Lung (tissue), 16 donors: ENCODE data around the gene TTLL3. TPM values are rescaled to one million over a fixed set of nuclear protein-coding genes. Genes with fewer than 3 reads are reported as not detected.

Experiments used
- ATAC-seq: fragments of 200-7000 bp; cut with Tn5 transposase; one replicate; pipeline ENCODE4 v1.9.1; 2020; ENCODE audit warnings: moderate number of reproducible peaks; ENCODE audit not compliant: insufficient read depth, low FRiP score
- DNase-seq, 3 donors: peaks; one replicate each; pipeline ENCODE4 v3.0.0-alpha.2; 2013 to 2017
- H3K27ac ChIP-seq, 2 donors: one replicate each; pipeline ENCODE4 v1.5.1; 2013; ENCODE audit warnings: mild to moderate bottlenecking in 2 of 2, moderate library complexity in 2 of 2, control low read depth in 1 of 2, inconsistent platforms in 1 of 2, low read depth in 1 of 2, low read length in 1 of 2
- H3K27me3 ChIP-seq, 3 donors: one replicate each; pipeline ENCODE4 v1.5.1; 2013; ENCODE audit warnings: low read length in 2 of 3; ENCODE audit not compliant: control insufficient read depth in 3 of 3, insufficient read depth in 3 of 3
- H3K36me3 ChIP-seq, 4 donors: one replicate each; pipeline ENCODE4 v1.5.1; 2013; ENCODE audit warnings: low read length in 4 of 4, mild to moderate bottlenecking in 1 of 4, moderate library complexity in 1 of 4; ENCODE audit not compliant: control insufficient read depth in 4 of 4, insufficient read depth in 4 of 4
- H3K4me1 ChIP-seq, 5 donors: one replicate each; pipeline ENCODE4 v1.5.1; 2013; ENCODE audit warnings: low read length in 5 of 5, mild to moderate bottlenecking in 2 of 5, moderate library complexity in 1 of 5; ENCODE audit not compliant: control insufficient read depth in 5 of 5, insufficient read depth in 5 of 5
- H3K4me3 ChIP-seq: one replicate; pipeline ENCODE4 v1.5.1; 2013; ENCODE audit warnings: mild to moderate bottlenecking, control low read depth, moderate library complexity
- H3K9ac ChIP-seq, 2 donors: one replicate each; pipeline ENCODE4 v1.5.1; 2013; ENCODE audit warnings: low read length in 2 of 2, control low read depth in 1 of 2; ENCODE audit not compliant: insufficient read depth in 1 of 2
- H3K9me3 ChIP-seq, 4 donors: one replicate each; pipeline ENCODE4 v1.5.1; 2013; ENCODE audit warnings: low read length in 3 of 4, mild to moderate bottlenecking in 1 of 4, moderate library complexity in 1 of 4; ENCODE audit not compliant: control insufficient read depth in 4 of 4, insufficient read depth in 3 of 4
- CTCF ChIP-seq: IDR thresholded peaks from 2 replicates; pipeline ENCODE4 v1.5.1; 2012; ENCODE audit warnings: mild to moderate bottlenecking; ENCODE audit errors: control extremely low read depth, extremely low read depth
- whole genome bisulfite sequencing, 2 donors: extraction: QIAGEN DNeasy Blood & Tissue Kit; methylation state at CpG; one replicate each; pipeline ENCODE4 v1.1.7; 2013; 5-methylcytosine and 5-hydroxymethylcytosine counted together
- long read RNA-seq, 5 donors: transcript quantifications; one replicate each; lab custom pipeline, GENCODE V29; 2026
- polyA plus RNA-seq, 2 donors: library from polyadenylated mRNA; stranded (reverse); fragments of 200-250 nt; gene quantifications; one replicate each; pipeline ENCODE4 v1.2.1, GENCODE V29; 2013
- total RNA-seq, 2 donors: library from RNA; depleted of rRNA in 1 of 2; stranded (reverse); fragments of >200 nt in 1 of 2; gene quantifications; one replicate each; pipeline ENCODE4 v1.2.1, GENCODE V29; 2014 to 2021
- donor health status: control.
- donor health status: control.
- donor health status: Bipolar disorder and iron deficiency.
- donor health status: healthy.
- donor health status: DM: yes; HTN: yes; CAD: no.

TTLL3 gene, protein sequence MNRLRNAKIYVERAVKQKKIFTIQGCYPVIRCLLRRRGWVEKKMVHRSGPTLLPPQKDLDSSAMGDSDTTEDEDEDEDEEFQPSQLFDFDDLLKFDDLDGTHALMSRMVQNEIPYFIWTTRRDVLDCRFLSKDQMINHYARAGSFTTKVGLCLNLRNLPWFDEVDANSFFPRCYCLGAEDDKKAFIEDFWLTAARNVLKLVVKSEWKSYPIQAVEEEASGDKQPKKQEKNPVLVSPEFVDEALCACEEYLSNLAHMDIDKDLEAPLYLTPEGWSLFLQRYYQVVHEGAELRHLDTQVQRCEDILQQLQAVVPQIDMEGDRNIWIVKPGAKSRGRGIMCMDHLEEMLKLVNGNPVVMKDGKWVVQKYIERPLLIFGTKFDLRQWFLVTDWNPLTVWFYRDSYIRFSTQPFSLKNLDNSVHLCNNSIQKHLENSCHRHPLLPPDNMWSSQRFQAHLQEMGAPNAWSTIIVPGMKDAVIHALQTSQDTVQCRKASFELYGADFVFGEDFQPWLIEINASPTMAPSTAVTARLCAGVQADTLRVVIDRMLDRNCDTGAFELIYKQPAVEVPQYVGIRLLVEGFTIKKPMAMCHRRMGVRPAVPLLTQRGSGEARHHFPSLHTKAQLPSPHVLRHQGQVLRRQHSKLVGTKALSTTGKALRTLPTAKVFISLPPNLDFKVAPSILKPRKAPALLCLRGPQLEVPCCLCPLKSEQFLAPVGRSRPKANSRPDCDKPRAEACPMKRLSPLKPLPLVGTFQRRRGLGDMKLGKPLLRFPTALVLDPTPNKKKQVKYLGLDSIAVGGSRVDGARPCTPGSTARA
- total RNA-seq: 10 to 100 TPM; 40.7 to 82.3 TPM
- polyA plus RNA-seq: 10 to 100 TPM; 28.4 to 34.2 TPM
- long read RNA-seq, donor 1, full-length matches to known transcripts: 9 of 38 reads
- long read RNA-seq, donor 1, partial matches to known transcripts: 16 of 38 reads
- long read RNA-seq, donor 1, other reads (novel, unspliced or antisense): 13 of 38 reads
- long read RNA-seq, donor 2, full-length matches to known transcripts: 9 of 9 reads
- long read RNA-seq, donor 2, partial matches to known transcripts: 0 of 9 reads
- long read RNA-seq, donor 2, other reads (novel, unspliced or antisense): 0 of 9 reads
- long read RNA-seq, donor 3, full-length matches to known transcripts: 8 of 30 reads
- long read RNA-seq, donor 3, partial matches to known transcripts: 14 of 30 reads
- long read RNA-seq, donor 3, other reads (novel, unspliced or antisense): 8 of 30 reads
- long read RNA-seq, donor 4, partial matches to known transcripts: 5 of 7 reads
- long read RNA-seq, donor 4, other reads (novel, unspliced or antisense): 0 of 7 reads
- long read RNA-seq, donor 5, full-length matches to known transcripts: 7 of 13 reads
- long read RNA-seq, donor 5, partial matches to known transcripts: 6 of 13 reads
- long read RNA-seq, donor 5, other reads (novel, unspliced or antisense): 0 of 13 reads

DNA sequence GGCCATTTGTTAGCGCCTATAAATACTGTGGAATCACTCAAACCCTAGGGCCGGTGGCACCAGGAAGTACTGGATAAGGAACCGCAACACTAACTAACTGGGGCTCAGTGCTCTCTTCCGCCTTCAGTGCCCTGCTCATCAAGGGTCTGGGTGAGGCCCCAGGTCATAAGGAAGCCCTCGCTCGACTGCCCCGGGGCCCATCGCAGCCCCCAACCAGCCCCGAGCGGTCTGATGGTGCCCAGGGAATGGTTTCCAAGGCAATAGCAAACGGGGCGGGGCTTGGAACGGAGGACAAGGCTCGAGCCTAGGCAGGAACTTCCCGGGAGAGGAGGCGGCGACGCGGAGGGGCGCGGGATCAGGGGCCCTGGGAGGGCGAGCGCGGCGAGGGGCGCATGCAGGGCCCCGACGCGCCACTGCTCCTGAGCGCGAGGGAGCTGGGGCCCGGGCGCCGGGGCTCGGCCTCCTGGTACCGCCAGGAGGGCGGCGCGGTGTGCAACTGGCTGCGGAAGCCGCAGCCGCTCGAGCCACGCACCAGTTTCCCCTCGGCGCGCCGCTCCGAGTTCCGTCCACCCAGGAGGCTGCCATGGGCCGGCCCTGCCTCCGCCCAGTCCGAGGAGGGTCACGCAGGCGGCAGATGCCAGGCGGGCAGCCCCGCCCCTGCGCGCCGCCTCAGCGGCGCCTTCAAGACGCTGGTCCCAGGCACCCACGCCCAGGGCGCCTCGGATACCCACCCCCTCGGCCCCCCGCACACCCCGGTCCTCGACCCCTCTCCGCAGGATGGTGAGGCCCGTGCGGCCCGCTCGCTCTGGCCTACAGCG lies at the start of gene TTLL3:
Gene TTLL3 (plus strand): TSS at position 648 of the 818 bp plus-strand sequence. CDS start 400 bp downstream, outside the sequence.
- peak within 1 kb of the TSS; percentile 91 for H3K27ac ChIP-seq
- no peaks in the 10 kb centered on the region for H3K9me3 ChIP-seq
- TF ChIP-seq CTCF: no peak
- H3K9ac ChIP-seq: peak within 1 kb of the TSS; percentile 73
- DNase-seq (peak; percentile 88 to 91 (median 88)), ATAC-seq (peak; percentile 90)
- no peaks in the 10 kb centered on the region for H3K27me3 ChIP-seq
- H3K4me3 ChIP-seq: peak within 1 kb of the TSS; percentile 68
- peaks cover 0 to 16% (median 5%) of the 10 kb centered on the region in 5 donors for H3K4me1 ChIP-seq
- H3K36me3 ChIP-seq: peaks cover 1 to 22% (median 16%) of the 10 kb centered on the region in 4 donors
- 1% methylated on average over 40 to 76 of the region's 76 CpGs for WGBS, 2 donors

GRCh38 chr3:9760779-9761505 lies 49.1 kb upstream of the TTLL3 start:
- ATAC-seq (no peak), DNase-seq (no peak)
- no peak for TF ChIP-seq CTCF
- H3K9me3 ChIP-seq: no peaks in the 10 kb centered on the region
- 95 to 98% methylated on average over 10 of the region's 10 CpGs for WGBS, 2 donors
- H3K27me3 ChIP-seq: no peaks in the 10 kb centered on the region
- H3K9ac ChIP-seq: no peak overlapping the region
- H3K4me3 ChIP-seq: no peak overlapping the region
- H3K27ac ChIP-seq: peak overlapping the region in 1 of 2 donors; percentile 15
- peaks cover 13 to 47% (median 41%) of the 10 kb centered on the region in 4 donors for H3K36me3 ChIP-seq
- H3K4me1 ChIP-seq: no peaks in the 10 kb centered on the region
